ENCODE measurements around the gene SUMF1.

SUMF1 gene

DNA sequence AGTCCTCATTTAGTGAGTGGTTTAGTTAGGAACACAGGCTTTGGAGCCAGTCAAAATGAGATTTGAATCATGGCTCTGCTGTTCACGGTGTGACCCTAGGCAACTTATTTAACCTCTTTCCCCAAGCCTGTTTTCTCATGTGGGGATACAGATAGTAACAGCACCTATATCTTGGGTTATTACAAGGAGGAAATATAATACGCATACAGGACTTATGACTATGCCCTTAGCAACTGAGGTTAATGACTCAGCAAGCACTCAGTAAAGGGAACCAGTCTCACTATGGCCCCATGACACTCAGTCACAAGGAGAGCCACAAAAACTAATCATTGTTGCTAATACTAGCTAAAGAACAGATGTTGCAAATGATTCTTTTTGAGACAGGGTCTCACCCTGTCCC, 45.9 kb downstream of the SUMF1 start:
- FAIRE-seq, result no peak
- DNase-seq (ENCODE audit: insufficient read length), result no peak
- no peak for TF ChIP-seq POLR2AphosphoS5 (IDR thresholded peaks at IDR 0.05; ENCODE audit: low read depth, low read length)

- DNase-seq (ENCODE audit: insufficient read length), result no peak
- no peak for FAIRE-seq
- TF ChIP-seq POLR2A (IDR thresholded peaks at IDR 0.05; ENCODE audit: low read depth, low read length), result no peak
- no peak for TF ChIP-seq TAF1 (IDR thresholded peaks at IDR 0.05; ENCODE audit: borderline replicate concordance, low read depth, low read length)
- no peak for TF ChIP-seq POLR2AphosphoS5 (IDR thresholded peaks at IDR 0.05; ENCODE audit: low read depth, low read length)
Observed at GRCh38 chr3:4419920-4420319, 47.1 kb downstream of the SUMF1 start.

GRCh38 chr3:4419386-4419785, 47.7 kb downstream of the SUMF1 start:
- no peak for FAIRE-seq
- TF ChIP-seq POLR2AphosphoS5 (IDR thresholded peaks at IDR 0.05; ENCODE audit: low read depth, low read length), result no peak
- TF ChIP-seq POLR2A (IDR thresholded peaks at IDR 0.05; ENCODE audit: low read depth, low read length), result no peak
- TF ChIP-seq TAF1 (IDR thresholded peaks at IDR 0.05; ENCODE audit: borderline replicate concordance, low read depth, low read length), result no peak
- no peak for DNase-seq (ENCODE audit: insufficient read length)

DNA sequence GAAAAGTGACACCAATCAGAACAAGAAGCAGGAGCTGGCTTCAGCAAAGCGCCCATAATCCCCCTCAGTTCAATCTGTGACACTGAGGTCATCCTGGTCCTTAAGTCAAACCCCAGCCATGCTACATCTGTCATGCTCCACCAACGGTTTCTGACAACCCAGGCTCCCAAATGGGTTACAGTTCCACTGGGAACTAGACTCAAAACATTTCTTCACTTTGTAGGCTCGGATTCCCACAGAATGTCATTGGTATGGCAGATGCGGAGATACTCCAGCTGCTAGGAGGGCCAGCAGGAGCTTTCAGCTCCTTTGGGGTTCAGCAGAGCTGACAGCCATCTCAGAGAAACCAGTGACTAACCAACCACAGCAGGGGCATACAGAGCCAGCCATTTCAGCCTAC, 48.9 kb downstream of the SUMF1 start:
- TF ChIP-seq POLR2A (IDR thresholded peaks at IDR 0.05; ENCODE audit: low read depth, low read length), result no peak
- no peak for TF ChIP-seq POLR2AphosphoS5 (IDR thresholded peaks at IDR 0.05; ENCODE audit: low read depth, low read length)
- no peak for TF ChIP-seq TAF1 (IDR thresholded peaks at IDR 0.05; ENCODE audit: borderline replicate concordance, low read depth, low read length)
- no peak for FAIRE-seq
- no peak for DNase-seq (ENCODE audit: insufficient read length)

GRCh38 chr3:4417449-4417848, 49.6 kb downstream of the SUMF1 start:
- no peak for DNase-seq (ENCODE audit: insufficient read length)
- no peak for FAIRE-seq
- no peak for TF ChIP-seq TAF1 (IDR thresholded peaks at IDR 0.05; ENCODE audit: borderline replicate concordance, low read depth, low read length)
- no peak for TF ChIP-seq POLR2A (IDR thresholded peaks at IDR 0.05; ENCODE audit: low read depth, low read length)
- TF ChIP-seq POLR2AphosphoS5 (IDR thresholded peaks at IDR 0.05; ENCODE audit: low read depth, low read length), result no peak

DNA sequence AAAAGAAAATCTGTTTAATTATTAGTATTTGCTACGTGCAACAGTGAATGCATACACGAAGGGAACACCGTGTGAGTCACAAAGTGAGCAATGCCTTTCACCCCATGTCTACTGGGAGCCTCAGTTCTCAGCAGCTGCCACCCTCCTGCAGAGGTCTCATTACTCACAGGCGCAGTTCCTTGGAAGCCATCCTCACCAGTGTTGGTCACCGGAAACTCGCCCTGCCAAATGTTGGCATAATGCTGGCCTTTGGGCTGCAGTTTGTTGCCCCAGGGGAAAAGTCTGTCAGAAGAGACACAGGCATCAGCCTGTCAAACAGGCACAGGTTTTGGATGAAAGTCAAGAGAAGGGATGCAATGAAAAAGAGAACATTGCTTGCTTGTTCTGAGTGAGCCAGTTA, 50.1 kb downstream of the SUMF1 start:
- no peak for TF ChIP-seq POLR2A (IDR thresholded peaks at IDR 0.05; ENCODE audit: low read depth, low read length)
- no peak for TF ChIP-seq TAF1 (IDR thresholded peaks at IDR 0.05; ENCODE audit: borderline replicate concordance, low read depth, low read length)
- no peak for TF ChIP-seq POLR2AphosphoS5 (IDR thresholded peaks at IDR 0.05; ENCODE audit: low read depth, low read length)
- DNase-seq (ENCODE audit: insufficient read length) (no peak), FAIRE-seq (no peak)

DNA sequence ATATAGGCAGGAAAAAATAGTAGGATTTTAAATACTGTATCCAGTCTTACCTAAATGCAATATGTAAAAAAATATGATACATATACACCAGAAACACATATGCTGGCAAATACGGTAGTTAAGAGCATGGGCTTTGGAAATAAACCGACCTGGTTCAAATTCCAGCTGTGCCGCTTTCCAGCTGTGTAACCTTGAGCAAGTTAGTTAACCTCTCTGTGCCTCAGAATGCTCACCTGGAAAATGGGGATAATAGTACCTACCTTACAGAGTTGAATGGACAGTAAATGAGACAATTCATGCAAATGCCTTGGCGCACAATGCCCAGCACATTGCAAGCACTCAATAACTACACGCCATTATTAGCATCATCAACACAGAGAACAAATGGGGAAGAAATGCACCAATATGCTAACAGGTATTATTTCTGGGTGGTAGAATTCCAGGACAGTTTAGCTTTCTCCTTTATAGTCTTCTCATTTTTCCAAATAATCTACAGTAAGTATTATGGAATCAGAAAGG, 50.6 kb downstream of the SUMF1 start:
- FAIRE-seq, result no peak
- TF ChIP-seq POLR2AphosphoS5 (IDR thresholded peaks at IDR 0.05; ENCODE audit: low read depth, low read length) (no peak), TAF1 (IDR thresholded peaks at IDR 0.05; ENCODE audit: borderline replicate concordance, low read depth, low read length) (no peak), POLR2A (IDR thresholded peaks at IDR 0.05; ENCODE audit: low read depth, low read length) (no peak)
- DNase-seq (ENCODE audit: insufficient read length), result no peak

DNA sequence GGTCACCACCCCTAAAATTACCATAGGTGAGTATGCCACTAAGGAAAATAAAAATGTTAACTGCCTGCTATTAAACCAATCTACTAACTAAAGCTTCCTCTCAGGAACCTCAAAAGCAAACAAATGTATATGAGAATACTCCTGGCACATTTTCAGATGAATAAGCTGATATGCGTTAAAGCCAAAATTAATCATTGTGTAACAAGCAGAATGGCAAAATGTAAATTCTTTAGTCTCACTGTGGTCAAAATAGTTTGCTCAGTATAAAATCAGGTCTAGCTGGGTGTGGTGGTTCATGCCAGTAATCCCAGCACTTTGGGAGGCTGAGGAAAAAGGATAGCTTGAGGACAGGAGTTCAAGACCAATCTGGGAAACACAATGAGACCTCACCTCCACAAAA, 53.6 kb downstream of the SUMF1 start:
- no peak for FAIRE-seq
- TF ChIP-seq POLR2AphosphoS5 (IDR thresholded peaks at IDR 0.05; ENCODE audit: low read depth, low read length) (no peak), TAF1 (IDR thresholded peaks at IDR 0.05; ENCODE audit: borderline replicate concordance, low read depth, low read length) (no peak), POLR2A (IDR thresholded peaks at IDR 0.05; ENCODE audit: low read depth, low read length) (no peak)
- no peak for DNase-seq (ENCODE audit: insufficient read length)

GRCh38 chr3:4411833-4412232, 55.2 kb downstream of the SUMF1 start:
- DNase-seq (ENCODE audit: insufficient read length) (no peak), FAIRE-seq (no peak)
- TF ChIP-seq POLR2A (IDR thresholded peaks at IDR 0.05; ENCODE audit: low read depth, low read length) (no peak), POLR2AphosphoS5 (IDR thresholded peaks at IDR 0.05; ENCODE audit: low read depth, low read length) (no peak)

GRCh38 chr3:4411236-4411635, 55.8 kb downstream of the SUMF1 start:
- DNase-seq (ENCODE audit: insufficient read length) (no peak), FAIRE-seq (no peak)
- TF ChIP-seq POLR2A (IDR thresholded peaks at IDR 0.05; ENCODE audit: low read depth, low read length) (no peak), TAF1 (IDR thresholded peaks at IDR 0.05; ENCODE audit: borderline replicate concordance, low read depth, low read length) (no peak)

DNA sequence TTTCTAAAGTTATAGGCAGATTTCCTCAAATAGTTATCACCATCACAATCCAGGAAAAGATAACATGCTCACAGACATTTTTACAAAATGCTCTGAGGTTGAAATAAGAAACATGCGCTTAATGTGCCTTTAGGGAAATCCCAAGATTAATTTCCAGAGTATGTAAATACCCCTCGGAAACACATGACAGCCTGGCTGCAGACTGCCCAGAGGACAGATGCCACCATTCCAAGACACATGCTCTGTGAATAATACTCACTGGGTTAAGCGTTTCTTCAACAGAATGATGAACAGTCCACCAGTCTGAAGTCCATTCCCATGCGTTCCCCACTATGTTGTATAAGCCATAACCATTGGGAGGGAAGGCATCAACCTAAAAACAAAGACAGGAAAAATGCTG, 56.5 kb downstream of the SUMF1 start:
- no peak for DNase-seq (ENCODE audit: insufficient read length)
- FAIRE-seq, result peak; percentile 54
- TF ChIP-seq POLR2A (IDR thresholded peaks at IDR 0.05; ENCODE audit: low read depth, low read length) (no peak), POLR2AphosphoS5 (IDR thresholded peaks at IDR 0.05; ENCODE audit: low read depth, low read length) (no peak), TAF1 (IDR thresholded peaks at IDR 0.05; ENCODE audit: borderline replicate concordance, low read depth, low read length) (no peak)

GRCh38 chr3:4409971-4410573, 57.0 kb downstream of the SUMF1 start:
- no peak for TF ChIP-seq TAF1 (IDR thresholded peaks at IDR 0.05; ENCODE audit: borderline replicate concordance, low read depth, low read length)
- no peak for TF ChIP-seq POLR2A (IDR thresholded peaks at IDR 0.05; ENCODE audit: low read depth, low read length)
- TF ChIP-seq POLR2AphosphoS5 (IDR thresholded peaks at IDR 0.05; ENCODE audit: low read depth, low read length), result no peak
- FAIRE-seq, result no peak
- DNase-seq (ENCODE audit: insufficient read length), result no peak

- peak; percentile 42 for FAIRE-seq
- no peak for DNase-seq (ENCODE audit: insufficient read length)
- TF ChIP-seq POLR2AphosphoS5 (IDR thresholded peaks at IDR 0.05; ENCODE audit: low read depth, low read length), result no peak
Observed at GRCh38 chr3:4409415-4409814, 57.7 kb downstream of the SUMF1 start.
